OCI-LY3 (cell line): ENCODE results near the gene PKN3.
A peak's percentile ranks its signal among the peaks of the same experiment; 100 is the strongest.
"Not testable (repeated sequence)": the region's sequence is repeated elsewhere in the genome, so short reads cannot be mapped to it uniquely, and the experiment has no call there.

ENCODE experiments used
- H2AFZ ChIP-seq: fragments of 200-600, 300-600 bp; shearing (Covaris generic); 2 replicates; pipeline ENCODE4 v1.6.0; 2014; ENCODE audit warnings: antibody characterized with exemption, low read depth, low read length
- H3K27ac ChIP-seq: fragments of 200-600, 300-600 bp; sonication (generic); 2 replicates; pipeline ENCODE4 v1.5.1; 2014; ENCODE audit warnings: mild to moderate bottlenecking, low read length, moderate library complexity, mixed read lengths
- H3K27me3 ChIP-seq: fragments of 200-600, 300-600 bp; sonication (generic); 2 replicates; pipeline ENCODE4 v1.6.1; 2014; ENCODE audit warnings: low read depth, low read length, mixed read lengths
- H3K36me3 ChIP-seq: fragments of 200-600, 300-600 bp; sonication (generic); replicated peaks from 2 replicates; pipeline ENCODE3; 2014; ENCODE audit warnings: low read depth, low read length, mixed read lengths
- H3K4me1 ChIP-seq: fragments of 300-600, 200-600 bp; sonication (generic); 2 replicates; pipeline ENCODE4 v1.6.1; 2014; ENCODE audit warnings: low read length, mixed read lengths
- H3K4me2 ChIP-seq: fragments of 200-600, 300-600 bp; sonication (generic); 2 replicates; pipeline ENCODE4 v1.6.1; 2014; ENCODE audit warnings: low read length, mixed read lengths
- H3K4me3 ChIP-seq: fragments of 300-600, 200-600 bp; sonication (generic); 2 replicates; pipeline ENCODE4 v1.5.1; 2014; ENCODE audit warnings: antibody characterized with exemption, mild to moderate bottlenecking, low read length, moderate library complexity
- H3K79me2 ChIP-seq: fragments of 300-600, 200-600 bp; shearing (Covaris generic); 2 replicates; pipeline ENCODE4 v1.6.1; 2014; ENCODE audit warnings: mild to moderate bottlenecking, low read length, mixed read lengths
- H3K9ac ChIP-seq: fragments of 300-600, 200-600 bp; shearing (Covaris generic); 2 replicates; pipeline ENCODE4 v1.6.0; 2014; ENCODE audit warnings: mild to moderate bottlenecking, low read length, moderate library complexity
- H3K9me3 ChIP-seq: fragments of 200-600, 300-600 bp; shearing (Covaris generic); 2 replicates; pipeline ENCODE4 v1.6.1; 2014; ENCODE audit warnings: low read length, mixed read lengths; ENCODE audit not compliant: insufficient read depth
- H4K20me1 ChIP-seq: fragments of 200-600, 300-600 bp; sonication (generic); 2 replicates; pipeline ENCODE4 v1.6.1; 2016; ENCODE audit warnings: low read length, mixed read lengths; ENCODE audit not compliant: insufficient read depth
- EZH2phosphoT487 ChIP-seq: fragments of 200-600 bp; shearing (Covaris generic); IDR thresholded peaks from 2 replicates; pipeline ENCODE4 v1.6.1; 2018; ENCODE audit warnings: antibody characterized with exemption, mixed run types, low read depth
- TF ChIP-seq, protein P1 (sequence below): fragments of 200-600, 300-600 bp; sonication (generic); IDR thresholded peaks from 2 replicates; pipeline ENCODE4 v1.5.1; 2014; ENCODE audit warnings: antibody characterized with exemption, low read length, low read depth

PKN3 gene

DNA sequence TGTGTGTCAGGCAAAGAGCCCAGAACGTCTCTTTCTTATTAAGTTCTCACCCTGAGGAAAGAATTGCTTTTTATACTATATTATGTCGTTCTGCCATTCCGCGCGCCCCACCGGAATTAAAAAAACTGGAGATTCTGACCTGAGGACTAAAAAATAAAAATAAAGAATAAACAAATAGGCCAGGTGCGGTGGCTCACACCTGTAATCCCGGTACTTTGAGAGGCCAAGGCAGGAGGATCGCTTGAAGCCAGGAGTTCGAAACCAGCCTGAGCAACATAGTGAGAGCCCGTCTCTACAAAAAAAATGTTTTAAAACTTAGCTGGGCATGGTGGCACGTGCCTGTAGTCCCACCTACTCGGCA, 45.0 kb upstream of the PKN3 start:
- H3K4me2 ChIP-seq, result peak overlapping the region; percentile 95
- peak overlapping the region; percentile 95 for H3K4me3 ChIP-seq
- H3K9ac ChIP-seq, result peak overlapping the region; percentile 97
- no peaks in the 10 kb centered on the region for H4K20me1 ChIP-seq
- peak overlapping the region; percentile 100 for H2AFZ ChIP-seq
- H3K9me3 ChIP-seq, result no peaks in the 10 kb centered on the region
- no peak for TF ChIP-seq EZH2phosphoT487
- TF ChIP-seq, protein P1, sequence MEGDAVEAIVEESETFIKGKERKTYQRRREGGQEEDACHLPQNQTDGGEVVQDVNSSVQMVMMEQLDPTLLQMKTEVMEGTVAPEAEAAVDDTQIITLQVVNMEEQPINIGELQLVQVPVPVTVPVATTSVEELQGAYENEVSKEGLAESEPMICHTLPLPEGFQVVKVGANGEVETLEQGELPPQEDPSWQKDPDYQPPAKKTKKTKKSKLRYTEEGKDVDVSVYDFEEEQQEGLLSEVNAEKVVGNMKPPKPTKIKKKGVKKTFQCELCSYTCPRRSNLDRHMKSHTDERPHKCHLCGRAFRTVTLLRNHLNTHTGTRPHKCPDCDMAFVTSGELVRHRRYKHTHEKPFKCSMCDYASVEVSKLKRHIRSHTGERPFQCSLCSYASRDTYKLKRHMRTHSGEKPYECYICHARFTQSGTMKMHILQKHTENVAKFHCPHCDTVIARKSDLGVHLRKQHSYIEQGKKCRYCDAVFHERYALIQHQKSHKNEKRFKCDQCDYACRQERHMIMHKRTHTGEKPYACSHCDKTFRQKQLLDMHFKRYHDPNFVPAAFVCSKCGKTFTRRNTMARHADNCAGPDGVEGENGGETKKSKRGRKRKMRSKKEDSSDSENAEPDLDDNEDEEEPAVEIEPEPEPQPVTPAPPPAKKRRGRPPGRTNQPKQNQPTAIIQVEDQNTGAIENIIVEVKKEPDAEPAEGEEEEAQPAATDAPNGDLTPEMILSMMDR, result no peak
- H3K36me3 ChIP-seq, result no peaks in the 10 kb centered on the region
- H3K4me1 ChIP-seq, result peaks cover 4% of the 10 kb centered on the region; the same call in 1 of the 2 replicates
- H3K27ac ChIP-seq, result peak overlapping the region; percentile 95
- H3K79me2 ChIP-seq, result peaks cover 7% of the 10 kb centered on the region; the same call in 1 of the 2 replicates
- H3K27me3 ChIP-seq, result no peaks in the 10 kb centered on the region

DNA sequence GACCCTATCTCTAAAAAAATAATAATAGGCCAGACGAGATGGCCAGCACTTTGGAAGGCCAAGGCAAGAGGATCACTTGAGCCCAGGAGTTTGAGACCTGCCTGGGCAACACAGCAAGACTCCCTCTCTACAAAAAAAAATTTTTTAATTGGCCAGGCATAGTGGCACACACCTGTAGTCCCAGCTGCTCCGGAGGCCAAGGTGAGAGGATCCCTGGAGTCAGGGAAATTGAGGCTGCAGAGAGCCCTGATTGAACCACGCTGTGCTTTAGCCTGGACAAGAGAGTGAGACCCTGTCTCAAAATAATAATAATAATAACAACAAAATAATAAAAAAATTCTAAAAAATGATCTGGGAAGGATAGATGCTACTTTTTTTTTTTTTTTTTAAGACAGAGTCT, 44.5 kb upstream of the PKN3 start:
- H2AFZ ChIP-seq, result no peak overlapping the region
- no peaks in the 10 kb centered on the region for H4K20me1 ChIP-seq
- no peaks in the 10 kb centered on the region for H3K36me3 ChIP-seq
- H3K9ac ChIP-seq, result no peak overlapping the region
- H3K27me3 ChIP-seq, result no peaks in the 10 kb centered on the region
- peaks cover 7% of the 10 kb centered on the region; the same call in 1 of the 2 replicates for H3K79me2 ChIP-seq
- H3K9me3 ChIP-seq, result no peaks in the 10 kb centered on the region
- peaks cover 4% of the 10 kb centered on the region; the same call in 1 of the 2 replicates for H3K4me1 ChIP-seq
- H3K27ac ChIP-seq, result no peak overlapping the region
- H3K4me3 ChIP-seq, result no peak overlapping the region
- no peak overlapping the region for H3K4me2 ChIP-seq
- TF ChIP-seq, protein P1, result no peak
- no peak for TF ChIP-seq EZH2phosphoT487

DNA sequence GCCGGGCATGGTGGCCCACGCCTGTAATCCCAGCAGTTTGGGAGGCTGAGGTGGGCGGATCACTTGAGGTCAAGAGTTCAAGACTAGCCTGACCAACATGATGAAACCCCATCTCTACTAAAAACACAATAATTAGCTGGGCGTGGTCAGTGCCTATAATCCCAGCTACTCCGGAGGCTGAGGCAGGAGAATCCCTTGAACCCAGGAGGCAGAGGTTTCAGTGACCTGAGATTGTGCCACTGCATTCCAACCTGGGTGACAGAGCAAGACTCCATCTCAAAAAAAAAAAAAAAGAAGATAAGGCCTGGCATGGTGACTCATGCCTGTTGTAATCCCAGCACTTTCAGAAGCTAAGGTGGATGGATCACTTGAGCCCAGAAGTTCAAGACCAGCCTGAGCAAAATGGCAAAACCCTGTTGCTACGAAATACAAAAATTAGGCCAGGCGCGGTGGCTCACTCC, 35.8 kb upstream of the PKN3 start:
- H3K4me3 ChIP-seq, H3K4me2 ChIP-seq, H3K27me3 ChIP-seq, H2AFZ ChIP-seq, H3K27ac ChIP-seq, H3K79me2 ChIP-seq, H3K9me3 ChIP-seq, H3K9ac ChIP-seq, H3K4me1 ChIP-seq, H3K36me3 ChIP-seq, H4K20me1 ChIP-seq: not testable (repeated sequence)

DNA sequence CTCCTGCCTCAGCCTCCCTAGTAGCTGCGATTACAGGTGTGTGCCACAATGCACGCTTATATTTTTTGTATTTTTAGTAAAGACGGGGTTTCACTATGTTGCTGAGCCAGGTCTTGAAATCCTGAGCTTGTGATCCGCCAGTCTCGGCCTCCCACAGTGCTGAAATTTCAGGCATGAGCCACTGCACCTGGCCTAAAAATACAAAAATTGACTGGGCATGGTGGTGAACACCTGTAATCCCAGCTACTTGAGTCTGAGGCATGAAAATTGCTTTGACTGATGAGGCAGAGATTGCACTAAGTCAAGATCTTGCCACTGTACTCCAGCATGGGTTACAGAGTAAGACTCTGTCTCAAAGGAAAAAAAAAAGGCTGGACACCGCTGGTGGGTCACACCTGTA, 32.5 kb upstream of the PKN3 start:
- Histone ChIP-seq H3K4me2 (no peak overlapping the region), H3K4me1 (no peaks in the 10 kb centered on the region), H3K27ac (no peak overlapping the region), H4K20me1 (no peaks in the 10 kb centered on the region), H3K4me3 (no peak overlapping the region), H3K27me3 (no peaks in the 10 kb centered on the region), H2AFZ (no peak overlapping the region), H3K9me3 (no peaks in the 10 kb centered on the region), H3K79me2 (no peaks in the 10 kb centered on the region), H3K9ac (no peak overlapping the region), H3K36me3 (no peaks in the 10 kb centered on the region)
- TF ChIP-seq, protein P1, result no peak
- no peak for TF ChIP-seq EZH2phosphoT487

DNA sequence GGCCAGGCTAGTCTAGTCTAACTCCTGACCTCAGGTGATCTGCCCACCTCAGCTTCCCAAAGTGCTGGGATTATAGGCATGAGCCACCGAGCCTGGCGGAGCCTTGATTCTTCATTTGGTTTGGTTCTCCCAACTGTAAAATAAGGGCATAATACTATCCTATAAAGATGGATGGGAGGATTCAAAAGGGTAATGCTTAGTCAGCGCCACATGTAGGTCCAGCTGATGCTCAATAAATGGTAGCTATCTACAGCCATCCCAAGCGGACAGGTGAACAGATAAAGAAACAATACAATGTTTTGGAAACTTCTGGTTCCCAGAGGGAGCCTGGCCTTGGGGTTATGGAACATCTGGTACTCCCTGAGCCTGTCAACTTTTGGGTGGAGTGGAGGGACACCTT, 26.9 kb upstream of the PKN3 start:
- Histone ChIP-seq H4K20me1 (no peaks in the 10 kb centered on the region), H3K27me3 (no peaks in the 10 kb centered on the region), H3K9ac (no peak overlapping the region), H3K4me1 (no peaks in the 10 kb centered on the region), H3K4me2 (no peak overlapping the region), H3K4me3 (no peak overlapping the region), H3K9me3 (no peaks in the 10 kb centered on the region), H2AFZ (no peak overlapping the region), H3K36me3 (no peaks in the 10 kb centered on the region), H3K27ac (no peak overlapping the region), H3K79me2 (no peaks in the 10 kb centered on the region)
- TF ChIP-seq, protein P1, result no peak
- TF ChIP-seq EZH2phosphoT487, result no peak
